ENCODE measurements around the gene LRBA.
"Not testable (repeated sequence)": the region's sequence is repeated elsewhere in the genome, so short reads cannot be mapped to it uniquely, and the experiment has no call there.

Gene LRBA

DNA sequence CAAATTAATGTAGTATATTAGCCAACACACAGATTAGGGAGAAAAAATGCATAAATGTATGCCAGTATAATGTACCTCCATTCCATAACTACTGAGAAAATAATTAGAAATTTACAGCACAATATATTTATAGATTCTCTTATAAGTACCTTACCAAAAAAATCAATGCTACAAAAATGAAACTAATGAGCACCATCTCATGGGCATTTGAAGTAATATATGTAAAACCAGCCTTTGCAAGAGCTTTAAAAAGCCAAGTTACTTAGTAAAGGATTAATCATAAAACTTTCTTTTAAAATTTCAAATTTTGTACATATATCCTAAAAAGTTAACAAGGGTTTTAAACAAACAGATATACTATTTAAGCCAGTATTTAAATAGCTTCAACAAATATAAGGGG is 43.2 kb downstream of the LRBA start:
- no peak for DNase-seq

DNA sequence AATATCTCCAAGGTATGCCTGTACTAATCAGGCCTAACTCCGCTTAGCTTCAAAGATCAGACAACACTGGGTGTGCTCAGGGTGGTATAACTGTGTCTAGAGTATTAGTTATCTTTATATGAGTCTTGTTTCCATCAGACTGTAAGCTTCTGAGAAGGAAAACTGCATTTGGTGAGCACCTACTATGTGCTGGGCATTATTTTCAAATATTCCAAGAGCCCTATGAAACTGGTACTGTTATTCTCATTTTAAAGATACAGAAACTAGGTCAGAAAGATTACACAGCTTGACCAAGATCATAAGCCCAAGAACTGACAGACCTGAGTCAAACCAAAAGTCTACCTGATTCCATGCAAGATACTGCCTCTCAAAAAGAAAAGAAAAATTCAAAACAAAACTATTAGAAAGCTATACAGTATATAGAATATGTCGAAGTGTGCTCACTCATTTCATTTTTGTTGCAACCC is 44.4 kb downstream of the LRBA start:
- DNase-seq = no peak

DNA sequence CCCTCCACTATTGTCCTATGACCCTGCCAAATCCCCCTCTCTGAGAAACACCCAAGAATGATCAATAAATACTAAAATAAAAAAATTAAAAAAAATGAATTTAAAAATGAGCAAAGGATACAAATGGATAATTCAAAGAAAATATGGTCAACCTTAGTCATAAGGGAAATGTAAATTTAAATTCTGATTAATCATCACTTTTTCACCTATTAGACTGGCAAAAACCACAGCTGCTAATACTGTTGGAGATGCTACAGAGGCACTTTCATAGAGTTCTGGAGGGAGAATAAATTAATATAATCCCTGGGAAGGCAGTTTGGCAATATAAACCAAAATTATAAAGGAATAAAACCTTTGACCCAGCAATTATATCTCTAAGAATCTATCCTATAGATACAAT is 50.3 kb downstream of the LRBA start:
- DNase-seq = no peak

DNA sequence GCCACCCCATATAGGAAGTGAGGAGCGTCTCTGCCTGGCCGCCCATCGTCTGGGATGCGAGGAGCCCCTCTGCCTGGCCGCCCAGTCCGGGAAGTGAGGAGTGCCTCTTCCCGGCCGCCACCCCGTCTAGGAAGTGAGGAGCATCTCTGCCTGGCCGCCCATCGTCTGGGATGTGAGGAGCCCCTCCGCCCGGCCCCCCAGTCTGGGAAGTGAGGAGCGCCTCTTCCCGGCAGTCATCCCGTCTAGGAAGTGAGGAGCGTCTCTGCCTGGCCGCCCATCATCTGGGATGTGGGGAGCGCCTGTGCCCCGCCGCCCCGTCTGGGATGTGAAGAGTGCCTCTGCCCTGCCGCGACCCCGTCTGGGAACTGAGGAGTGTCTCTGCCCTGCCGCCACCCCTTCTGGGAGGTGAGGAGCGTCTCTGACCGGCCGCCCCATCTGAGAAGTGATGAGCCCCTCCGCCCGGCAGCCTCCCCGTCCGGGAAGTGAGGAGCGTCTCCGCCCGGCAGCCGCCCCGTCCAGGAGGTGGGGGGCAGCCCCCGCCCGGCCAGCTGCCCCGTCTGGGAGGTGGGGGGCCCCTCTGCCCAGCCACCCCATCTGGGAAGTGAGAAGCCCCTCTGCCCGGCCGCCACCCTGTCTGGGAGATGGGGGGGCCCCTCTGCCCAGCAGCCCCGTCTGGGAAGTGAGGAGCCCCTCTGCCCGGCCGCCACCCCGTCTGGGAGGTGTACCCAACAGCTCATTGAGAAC is 51.3 kb downstream of the LRBA start:
- DNase-seq = not testable (repeated sequence)

DNA sequence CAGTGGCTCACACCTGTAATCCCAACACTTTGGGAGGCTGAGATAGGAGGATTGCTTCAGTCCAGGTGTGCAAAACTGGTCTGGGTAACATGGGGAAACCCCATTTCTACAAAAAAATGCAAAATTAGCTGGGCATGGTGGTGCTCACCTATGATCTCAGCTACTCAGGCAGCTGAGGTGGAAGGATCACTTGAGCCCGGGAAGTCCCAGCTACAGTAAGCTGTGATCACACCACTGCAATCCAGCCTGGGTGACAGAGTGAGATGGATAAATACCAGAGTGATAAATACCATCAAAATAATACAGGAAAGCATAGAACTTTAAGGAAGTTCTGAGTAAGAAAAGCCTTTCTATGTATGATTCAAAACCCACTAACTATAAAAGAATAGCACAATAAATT is 52.8 kb downstream of the LRBA start:
- DNase-seq = no peak

DNA sequence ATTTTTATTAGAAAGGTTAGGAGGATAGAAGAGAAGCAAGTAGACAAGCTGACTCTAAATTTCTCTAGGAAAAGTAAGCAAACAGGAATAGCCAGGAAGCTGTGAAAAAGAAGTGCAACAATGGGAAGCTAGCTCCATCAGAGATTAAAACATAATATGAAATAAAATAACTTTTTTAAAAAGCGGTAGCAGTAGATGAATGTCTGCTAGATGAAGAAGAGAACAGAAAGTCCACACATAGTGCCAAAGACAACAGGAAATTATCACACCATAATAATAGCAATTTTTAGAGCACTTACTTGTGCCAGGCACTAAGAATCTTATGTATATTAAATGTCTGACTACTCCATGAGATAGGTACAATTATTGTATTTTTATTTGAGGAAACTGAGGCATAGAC is 53.5 kb downstream of the LRBA start:
- no peak for DNase-seq

DNA sequence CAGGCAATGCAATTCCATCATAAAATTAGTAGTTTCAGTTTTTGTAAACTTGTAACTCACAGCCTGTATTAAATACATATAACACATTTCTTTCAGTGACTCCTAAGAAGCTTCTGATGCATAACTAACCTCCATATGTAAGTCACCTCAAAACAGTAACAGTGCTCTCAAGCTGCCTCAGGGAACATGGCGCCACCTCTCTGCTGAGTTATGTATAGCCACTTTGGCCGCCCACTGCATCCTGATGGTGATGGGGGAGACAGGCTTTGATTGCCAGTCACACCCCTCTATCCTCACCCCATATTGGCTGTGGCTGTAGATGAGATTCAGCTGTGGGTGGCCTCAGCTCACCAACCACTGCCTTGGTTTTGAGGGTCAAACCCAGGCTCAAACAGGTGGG is 54.3 kb downstream of the LRBA start:
- no peak for DNase-seq

DNA sequence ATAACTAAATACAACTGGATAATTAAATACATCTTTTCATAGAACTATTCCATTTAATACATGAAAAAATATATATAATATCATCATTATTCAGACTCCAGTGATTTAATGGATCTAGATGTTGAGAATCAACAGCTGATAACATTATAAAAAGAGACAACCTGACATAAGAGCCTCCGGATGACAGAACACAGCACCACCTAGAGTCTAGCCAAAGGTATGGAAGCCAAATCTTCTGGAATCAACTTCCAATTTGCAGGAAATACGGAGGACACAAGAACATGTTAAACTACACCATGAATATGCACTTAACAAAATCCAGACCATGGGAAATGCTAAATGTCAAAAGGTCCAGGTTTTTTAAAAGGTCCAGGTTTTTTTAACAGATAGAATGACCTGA is 55.0 kb downstream of the LRBA start:
- no peak for DNase-seq

DNA sequence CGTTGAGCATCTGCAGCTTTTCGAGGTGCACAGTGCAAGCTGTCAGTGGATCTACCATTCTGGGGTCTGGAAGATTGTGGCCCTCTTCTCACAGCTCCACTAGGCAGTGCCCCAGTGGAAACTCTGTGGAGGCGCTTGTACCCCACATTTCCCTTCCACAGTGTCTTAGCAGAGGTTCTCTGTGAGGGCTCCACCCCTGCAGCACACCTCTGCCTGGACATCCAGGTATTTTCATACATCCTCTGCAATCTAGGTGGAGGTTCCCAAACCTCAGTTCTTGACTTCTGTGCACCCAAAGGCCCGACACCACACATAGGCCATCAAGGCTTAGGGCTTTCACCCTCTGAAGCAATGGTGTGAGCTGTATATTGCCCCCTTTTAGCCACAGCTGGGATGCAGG is 57.1 kb downstream of the LRBA start:
- DNase-seq = not testable (repeated sequence)

DNA sequence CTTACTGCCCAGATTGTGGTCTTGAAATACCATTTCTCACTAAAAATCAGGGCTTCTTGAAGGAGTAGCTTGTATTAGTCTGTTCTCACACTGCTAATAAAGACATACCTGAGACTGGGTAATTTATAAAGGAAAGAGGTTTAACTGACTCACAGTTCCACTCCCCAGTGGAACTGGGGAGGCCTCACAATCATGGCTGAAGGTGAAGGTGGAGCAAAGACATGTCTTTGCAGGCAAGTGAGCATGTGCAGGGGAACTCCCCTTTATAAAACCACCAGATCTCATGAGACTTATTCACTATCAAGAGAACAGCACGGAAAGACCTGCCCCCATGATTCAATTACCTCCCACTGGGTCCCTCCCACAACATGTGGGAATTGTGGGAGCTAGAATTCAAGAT is 58.0 kb downstream of the LRBA start:
- not testable (repeated sequence) for DNase-seq

DNA sequence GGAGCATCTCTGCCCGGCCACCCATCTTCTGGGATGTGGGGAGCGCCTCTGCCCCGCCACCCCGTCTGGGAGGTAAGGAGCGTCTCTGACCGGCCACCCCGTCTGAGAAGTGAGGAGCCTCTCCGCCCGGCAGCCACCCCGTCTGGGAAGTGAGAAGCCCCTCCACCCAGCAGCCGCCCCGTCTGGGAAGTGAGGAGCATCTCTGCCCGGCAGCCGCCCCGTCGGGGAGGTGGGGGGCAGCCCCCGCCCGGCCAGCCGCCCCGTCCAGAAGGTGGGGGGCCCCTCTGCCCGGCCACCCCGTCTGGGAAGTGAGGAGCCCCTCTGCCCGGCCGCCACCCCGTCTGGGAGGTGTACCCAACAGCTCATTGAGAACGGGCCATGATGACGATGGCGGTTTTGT is 61.2 kb downstream of the LRBA start:
- not testable (repeated sequence) for DNase-seq

DNA sequence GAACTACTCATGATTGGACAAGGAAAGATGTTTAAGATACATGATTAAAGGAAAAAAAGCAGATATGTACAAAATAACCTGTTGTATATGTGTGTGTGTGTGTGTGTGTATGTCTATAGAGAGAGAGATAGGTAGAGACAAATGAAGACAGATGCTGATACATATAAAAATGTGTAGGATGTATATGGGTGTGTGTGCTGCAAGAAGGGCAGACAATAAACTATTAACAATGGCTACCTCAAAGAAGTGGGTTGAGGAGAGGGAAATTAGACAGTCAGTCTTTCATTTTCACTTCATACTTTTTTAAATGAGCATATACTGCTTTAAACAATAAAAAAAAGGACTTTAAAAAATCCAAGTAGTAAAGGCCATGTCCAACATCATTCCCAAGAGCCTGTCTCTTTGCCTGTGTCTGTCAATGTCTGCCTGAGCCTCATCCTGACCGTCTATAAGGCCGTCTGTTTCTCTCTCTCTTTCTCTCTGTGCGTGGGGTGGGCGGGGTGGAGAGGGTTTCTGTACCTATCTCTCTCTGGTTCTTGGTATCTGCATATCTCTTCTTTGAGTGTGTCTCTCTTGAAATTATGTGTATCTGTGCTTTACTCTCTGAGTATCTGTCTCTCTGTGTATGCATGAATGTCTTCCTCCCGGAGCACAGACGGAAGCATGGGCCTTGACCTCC is 62.8 kb downstream of the LRBA start:
- no peak for DNase-seq

DNA sequence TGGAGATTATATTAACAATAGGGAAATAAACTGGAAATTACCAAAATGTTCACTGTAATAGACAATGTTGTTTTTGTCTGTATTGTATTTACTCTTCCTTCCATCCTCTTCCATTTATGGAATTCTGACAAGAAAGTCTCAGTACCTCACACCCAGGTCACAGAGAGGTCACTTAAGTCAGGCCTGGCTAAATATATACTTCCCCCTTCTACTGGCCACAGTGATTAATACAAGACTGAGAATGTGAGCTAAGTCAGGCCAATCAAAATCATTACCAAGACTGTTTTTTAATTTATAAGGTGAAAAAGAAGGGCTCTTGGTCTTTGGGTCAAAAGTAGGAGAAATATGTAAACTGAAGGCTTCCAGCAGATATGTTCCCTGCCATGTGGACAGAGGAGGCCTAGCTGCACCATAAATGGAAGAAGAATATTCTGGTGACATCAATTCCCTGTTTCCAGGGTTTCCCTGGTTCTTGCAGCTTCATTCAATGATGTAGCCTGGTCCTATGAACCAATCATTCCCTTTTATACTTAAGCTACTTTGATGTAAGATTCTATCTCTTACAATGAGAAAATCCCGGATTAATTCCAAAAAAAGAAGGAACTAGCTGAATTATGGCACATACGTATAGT is 64.3 kb downstream of the LRBA start:
- DNase-seq = no peak

DNA sequence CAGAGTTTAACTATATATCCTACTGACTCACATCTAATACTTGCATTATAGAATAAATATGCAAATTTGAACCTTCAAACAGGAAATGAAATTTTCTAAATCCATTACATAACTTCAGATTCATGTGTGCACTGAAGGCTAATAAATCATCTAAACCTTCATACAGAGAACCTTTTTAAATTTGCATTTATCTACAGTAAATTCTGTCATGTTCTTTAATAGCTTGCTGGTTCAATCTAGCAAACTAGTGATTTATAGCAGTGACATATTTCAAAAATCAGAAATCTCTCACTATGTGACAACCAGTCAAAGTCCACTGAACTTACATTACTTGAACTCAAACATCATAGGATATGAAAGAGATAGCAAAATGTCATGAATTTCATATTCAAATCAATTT is 65.1 kb downstream of the LRBA start:
- DNase-seq = no peak

DNA sequence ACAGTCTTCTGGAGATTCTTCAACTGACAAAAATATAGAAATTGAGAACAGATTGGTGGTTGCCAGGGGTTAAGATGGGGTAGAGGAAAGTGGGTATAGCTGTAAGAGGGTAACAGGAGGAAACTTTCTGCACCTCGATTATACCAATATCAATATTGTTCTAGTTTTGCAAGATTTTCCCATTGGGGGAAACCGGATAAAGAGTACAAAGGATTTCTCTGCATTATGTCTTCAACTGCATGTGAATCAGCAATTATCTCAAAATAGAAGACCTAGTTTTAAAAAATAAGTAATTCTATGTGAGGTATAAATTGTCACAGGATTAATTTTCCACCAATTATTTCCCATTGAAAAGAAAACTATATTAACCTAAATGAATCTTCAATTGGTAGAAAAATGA is 65.7 kb downstream of the LRBA start:
- DNase-seq = no peak

DNA sequence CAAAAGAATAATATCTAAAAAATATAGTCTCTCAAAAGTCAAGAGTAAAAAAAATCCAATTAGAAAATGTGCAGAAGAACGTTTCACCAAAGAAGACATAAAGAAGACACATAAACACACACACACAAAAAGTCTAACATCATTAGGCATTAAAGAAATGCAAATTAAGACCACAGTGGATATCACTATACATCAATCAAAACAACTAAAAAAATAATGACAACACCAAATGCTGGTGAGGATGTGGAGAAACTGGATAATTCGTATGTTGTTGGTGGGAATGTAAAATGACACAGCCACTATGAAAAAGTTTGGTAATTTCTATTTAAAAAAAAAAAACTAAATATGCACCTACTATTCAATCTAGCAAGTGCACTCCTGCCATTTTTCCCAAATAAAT is 66.4 kb downstream of the LRBA start:
- no peak for DNase-seq

DNA sequence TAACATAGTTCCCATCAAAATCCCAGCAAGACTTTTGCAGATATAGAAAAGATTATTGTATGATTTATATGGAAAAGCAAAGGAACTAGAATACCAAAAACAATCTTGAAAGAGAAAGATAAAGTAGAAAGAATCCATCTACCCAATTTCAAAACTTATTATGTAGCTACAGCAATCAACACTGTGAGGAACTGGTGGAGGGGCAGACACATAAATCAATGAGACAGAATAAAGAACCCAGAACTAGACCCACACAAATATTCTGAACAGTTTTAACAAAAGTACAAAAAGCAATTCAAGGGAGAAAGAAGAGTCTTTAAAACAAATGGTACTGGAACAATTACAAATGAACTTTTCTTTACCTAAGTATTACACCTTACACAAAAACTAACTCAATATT is 67.0 kb downstream of the LRBA start:
- no peak for DNase-seq

DNA sequence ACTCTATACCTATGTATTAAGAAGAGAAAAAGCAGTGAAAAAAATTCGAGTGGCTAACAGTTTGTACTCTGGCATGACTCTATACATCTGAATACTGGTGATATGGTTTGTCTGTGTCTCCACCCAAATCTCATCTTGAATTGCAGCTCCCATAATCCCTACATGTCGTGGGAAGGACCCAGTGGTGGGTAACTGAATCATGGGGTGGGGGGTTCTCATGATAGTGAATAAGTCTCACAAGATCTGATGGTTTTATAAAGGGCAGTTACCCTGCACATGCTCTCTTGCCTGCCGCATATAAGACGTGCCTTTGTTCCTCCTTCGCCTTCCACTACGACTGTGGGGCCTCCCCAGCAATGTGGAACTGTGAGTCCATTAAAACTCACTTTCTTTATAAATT is 70.4 kb downstream of the LRBA start:
- DNase-seq = no peak

DNA sequence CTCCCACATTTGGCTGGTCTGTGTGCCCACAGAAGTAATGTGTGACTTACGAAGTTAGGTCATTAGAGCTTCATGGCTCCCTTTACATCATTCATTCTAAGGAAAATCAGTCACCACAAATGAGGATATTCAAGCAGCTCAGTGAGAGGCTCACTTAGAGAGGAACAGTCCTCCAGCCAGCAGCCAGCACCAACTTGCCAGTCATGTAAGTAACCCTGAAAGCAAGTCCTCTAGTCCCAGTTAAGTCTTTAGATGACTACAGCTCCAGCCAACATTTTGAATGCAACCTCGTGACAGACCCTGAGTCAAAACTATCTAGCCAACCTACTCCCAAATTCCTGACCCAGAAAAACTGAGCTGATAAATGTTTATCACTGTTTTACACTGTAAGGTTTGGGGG is 71.3 kb downstream of the LRBA start:
- no peak for DNase-seq

DNA sequence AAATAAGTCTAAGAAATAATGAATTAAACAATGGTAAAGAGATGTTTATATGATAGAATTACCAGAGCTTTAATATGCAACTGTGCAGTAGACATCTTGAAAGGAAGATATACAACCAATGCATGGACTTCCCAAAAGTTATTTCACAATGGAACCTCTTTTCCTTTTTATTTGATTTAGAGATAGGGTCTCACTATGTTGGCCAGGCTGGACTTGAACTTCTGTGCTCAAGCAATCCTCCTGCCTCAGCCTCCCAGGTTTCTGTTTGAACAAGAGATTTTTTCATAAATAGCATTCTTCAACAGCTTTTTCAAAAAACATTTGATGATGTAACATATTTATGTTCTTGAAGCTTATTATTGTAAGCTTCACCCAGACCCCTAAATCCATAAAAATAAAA is 72.0 kb downstream of the LRBA start:
- DNase-seq = no peak

DNA sequence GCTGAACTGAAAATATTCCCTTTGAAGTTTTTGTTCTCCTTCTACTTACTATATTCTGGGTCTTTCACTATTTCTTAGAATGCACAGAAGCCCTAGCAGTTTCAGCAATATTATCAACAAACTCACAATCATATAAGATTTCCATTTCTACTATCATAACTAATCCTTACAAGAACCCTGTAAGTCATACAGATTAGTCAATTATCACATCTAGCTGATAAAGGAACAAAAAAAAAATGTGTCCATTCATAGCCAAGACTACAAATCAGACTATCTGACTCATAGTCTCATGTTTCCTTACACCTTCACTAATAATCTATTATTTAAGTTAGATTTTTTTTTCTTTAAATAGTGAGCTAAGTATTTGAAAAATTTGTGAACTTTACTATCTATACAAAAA is 72.5 kb downstream of the LRBA start:
- no peak for DNase-seq

DNA sequence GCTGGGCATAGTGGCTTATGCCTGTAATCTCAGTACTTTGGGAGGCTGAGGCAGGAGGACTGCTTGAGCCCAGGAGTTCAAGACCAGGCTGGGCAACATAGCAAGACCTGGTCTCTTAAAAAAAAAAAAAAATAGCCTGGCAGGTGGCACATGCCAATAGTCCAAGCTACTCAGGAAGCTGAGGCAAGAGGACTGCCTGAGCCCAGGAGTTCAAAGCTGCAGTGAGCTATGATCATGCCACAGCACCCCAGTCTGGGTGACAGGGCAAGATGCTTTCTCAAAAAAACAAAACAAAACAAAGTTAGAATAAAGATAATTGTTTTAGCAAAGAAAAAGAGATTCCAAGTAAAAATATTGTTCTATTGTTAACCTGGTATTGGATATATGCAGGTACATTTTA is 75.0 kb downstream of the LRBA start:
- DNase-seq = no peak

DNA sequence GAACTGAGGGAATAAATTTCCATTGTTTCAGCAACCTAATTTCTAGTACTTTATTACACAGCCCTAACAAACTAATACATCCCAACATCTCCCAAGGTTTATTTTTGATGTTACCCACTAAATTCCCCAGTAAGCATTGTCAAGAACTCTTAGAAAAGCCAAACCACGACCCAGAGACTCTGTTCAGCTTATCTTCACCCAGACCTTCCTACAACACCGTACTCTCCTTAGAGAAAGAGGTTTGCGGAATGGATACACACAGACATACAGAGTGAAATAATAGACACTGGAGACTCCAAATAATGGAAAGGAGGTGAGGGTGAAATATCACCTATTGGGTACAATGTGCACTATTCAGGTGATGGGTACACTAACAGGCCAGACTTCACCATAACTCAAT is 75.6 kb downstream of the LRBA start:
- no peak for DNase-seq

DNA sequence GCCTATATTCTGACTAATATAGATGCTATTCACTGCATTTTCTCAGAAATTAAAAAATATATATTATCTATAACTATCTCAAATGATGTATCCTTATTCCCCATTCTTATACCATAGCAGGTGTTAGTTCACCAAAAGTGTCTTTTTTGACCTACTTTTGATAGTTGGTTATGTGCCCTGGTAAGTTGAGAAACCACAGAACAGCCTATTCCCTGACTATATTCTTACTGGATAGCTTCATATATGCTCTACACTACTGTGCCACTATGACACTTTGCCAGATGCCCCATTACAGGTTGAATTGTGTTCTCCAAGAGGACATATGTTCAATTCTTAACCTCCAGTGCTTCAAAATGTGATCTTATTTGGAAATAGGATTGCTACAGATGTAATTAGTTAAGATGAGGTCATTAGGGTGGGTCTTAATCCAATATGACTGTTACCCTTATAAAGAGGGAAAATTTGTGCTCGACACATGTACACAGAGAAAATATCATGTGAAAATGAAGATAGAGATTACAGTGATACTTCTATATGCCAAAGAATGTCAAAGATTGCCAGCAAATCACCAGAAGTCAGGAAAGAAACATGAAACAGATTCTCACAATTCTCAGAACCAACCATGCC is 76.1 kb downstream of the LRBA start:
- DNase-seq = no peak

All from NCI-H1930 (cell line).